HL-60 (cell line): ENCODE data around the gene SDF2L1.
"Not testable (repeated sequence)": the region's sequence is repeated elsewhere in the genome, so short reads cannot be mapped to it uniquely, and the experiment has no call there.

Source experiments
- DNase-seq, 2 experiments: peaks; one replicate each; pipeline ENCODE4 v3.0.0-alpha.2; 2010 to 2020; ENCODE audit warnings: low read depth in 1 of 2, low spot score in 1 of 2
- H3K27ac ChIP-seq: fragments of 250-450 bp; sonication (Bioruptor Pico); replicated peaks from 2 replicates; pipeline ENCODE4 v1.5.1; 2020; ENCODE audit warnings: mild to moderate bottlenecking, moderate library complexity
- H3K27me3 ChIP-seq: fragments of 250-450 bp; sonication (Bioruptor Pico); 2 replicates; pipeline ENCODE4 v1.5.1; 2021; ENCODE audit warnings: mild to moderate bottlenecking, moderate library complexity; ENCODE audit not compliant: insufficient read depth, poor library complexity, severe bottlenecking
- H3K4me3 ChIP-seq: replicated peaks from 2 replicates; pipeline ENCODE4 v1.5.1; 2011; ENCODE audit warnings: mild to moderate bottlenecking, control low read depth, low read length; ENCODE audit not compliant: insufficient read depth
- CTCF ChIP-seq: IDR thresholded peaks from one replicate; pipeline ENCODE4 v1.5.1; 2011; ENCODE audit warnings: low read length, control low read depth, inconsistent platforms; ENCODE audit not compliant: insufficient read depth
- GABPA ChIP-seq: IDR thresholded peaks from 2 replicates; pipeline ENCODE4 v1.6.1; 2012; ENCODE audit warnings: low read depth
- POLR2AphosphoS5 ChIP-seq: IDR thresholded peaks from 2 replicates; pipeline ENCODE4 v1.6.1; 2012; ENCODE audit warnings: low read depth
- SPI1 ChIP-seq: IDR thresholded peaks from 2 replicates; pipeline ENCODE4 v1.6.1; 2012; ENCODE audit warnings: low read depth, mild to moderate bottlenecking, borderline replicate concordance
- TF ChIP-seq, protein P1 (sequence below): IDR thresholded peaks from 2 replicates; pipeline ENCODE4 v1.6.1; 2012; ENCODE audit warnings: low read depth; ENCODE audit not compliant: insufficient replicate concordance

SDF2L1 gene

GRCh38 chr22:21606775-21607174, 35.3 kb upstream of the SDF2L1 start:
- Histone ChIP-seq H3K4me3 (no peak overlapping the region), H3K27ac (no peak overlapping the region), H3K27me3 (no peaks in the 10 kb centered on the region)
- no peak for DNase-seq
- TF ChIP-seq, protein P1, sequence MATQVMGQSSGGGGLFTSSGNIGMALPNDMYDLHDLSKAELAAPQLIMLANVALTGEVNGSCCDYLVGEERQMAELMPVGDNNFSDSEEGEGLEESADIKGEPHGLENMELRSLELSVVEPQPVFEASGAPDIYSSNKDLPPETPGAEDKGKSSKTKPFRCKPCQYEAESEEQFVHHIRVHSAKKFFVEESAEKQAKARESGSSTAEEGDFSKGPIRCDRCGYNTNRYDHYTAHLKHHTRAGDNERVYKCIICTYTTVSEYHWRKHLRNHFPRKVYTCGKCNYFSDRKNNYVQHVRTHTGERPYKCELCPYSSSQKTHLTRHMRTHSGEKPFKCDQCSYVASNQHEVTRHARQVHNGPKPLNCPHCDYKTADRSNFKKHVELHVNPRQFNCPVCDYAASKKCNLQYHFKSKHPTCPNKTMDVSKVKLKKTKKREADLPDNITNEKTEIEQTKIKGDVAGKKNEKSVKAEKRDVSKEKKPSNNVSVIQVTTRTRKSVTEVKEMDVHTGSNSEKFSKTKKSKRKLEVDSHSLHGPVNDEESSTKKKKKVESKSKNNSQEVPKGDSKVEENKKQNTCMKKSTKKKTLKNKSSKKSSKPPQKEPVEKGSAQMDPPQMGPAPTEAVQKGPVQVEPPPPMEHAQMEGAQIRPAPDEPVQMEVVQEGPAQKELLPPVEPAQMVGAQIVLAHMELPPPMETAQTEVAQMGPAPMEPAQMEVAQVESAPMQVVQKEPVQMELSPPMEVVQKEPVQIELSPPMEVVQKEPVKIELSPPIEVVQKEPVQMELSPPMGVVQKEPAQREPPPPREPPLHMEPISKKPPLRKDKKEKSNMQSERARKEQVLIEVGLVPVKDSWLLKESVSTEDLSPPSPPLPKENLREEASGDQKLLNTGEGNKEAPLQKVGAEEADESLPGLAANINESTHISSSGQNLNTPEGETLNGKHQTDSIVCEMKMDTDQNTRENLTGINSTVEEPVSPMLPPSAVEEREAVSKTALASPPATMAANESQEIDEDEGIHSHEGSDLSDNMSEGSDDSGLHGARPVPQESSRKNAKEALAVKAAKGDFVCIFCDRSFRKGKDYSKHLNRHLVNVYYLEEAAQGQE = no peak
- no peak for TF ChIP-seq SPI1
- TF ChIP-seq GABPA = no peak
- TF ChIP-seq POLR2AphosphoS5 = no peak
- no peak for TF ChIP-seq CTCF

DNA sequence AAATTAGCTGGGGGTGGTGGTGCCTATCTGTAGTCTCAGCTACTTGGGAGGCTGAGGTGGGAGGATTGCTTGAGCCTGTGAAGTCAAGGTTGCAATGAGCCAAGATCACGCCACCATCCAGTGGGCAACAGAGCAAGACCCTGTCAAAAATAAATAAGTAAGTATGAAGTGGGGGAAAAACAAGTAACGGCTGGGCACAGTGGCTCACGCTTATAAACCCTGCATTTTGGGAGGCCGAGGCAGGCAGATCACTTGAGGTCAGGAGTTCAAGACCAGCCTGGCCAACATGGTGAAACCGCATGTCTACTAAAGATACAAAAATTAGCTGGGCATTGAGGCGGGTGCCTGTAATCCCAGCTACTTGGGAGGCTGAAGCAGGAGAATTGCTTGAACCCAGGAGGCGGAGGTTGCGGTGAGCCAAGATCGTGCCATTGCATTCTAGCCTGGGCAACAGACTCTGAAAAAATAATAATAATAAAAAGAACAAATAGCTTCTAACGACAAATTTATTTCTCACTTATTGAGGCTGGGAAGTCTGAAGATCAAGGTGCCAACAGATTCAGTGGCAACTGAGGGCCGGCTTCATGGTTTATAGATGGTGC, 32.4 kb upstream of the SDF2L1 start:
- H3K27ac ChIP-seq, H3K4me3 ChIP-seq, H3K27me3 ChIP-seq, DNase-seq: not testable (repeated sequence)

- no peak overlapping the region for H3K27ac ChIP-seq
- TF ChIP-seq, protein P1 = no peak
- no peak for TF ChIP-seq CTCF
- no peak for TF ChIP-seq SPI1
- no peak for TF ChIP-seq GABPA
- TF ChIP-seq POLR2AphosphoS5 = no peak
- no peak overlapping the region for H3K4me3 ChIP-seq
- no peaks in the 10 kb centered on the region for H3K27me3 ChIP-seq
- no peak for DNase-seq
Measured at GRCh38 chr22:21611210-21611977, 30.7 kb upstream of the SDF2L1 start.

- TF ChIP-seq POLR2AphosphoS5 (no peak), SPI1 (no peak), GABPA (no peak), CTCF (no peak)
- TF ChIP-seq, protein P1 = no peak
Measured at GRCh38 chr22:21612858-21613257, 29.2 kb upstream of the SDF2L1 start.

More at GRCh38 chr22:21612858-21613257, 29.2 kb upstream of the SDF2L1 start:
- DNase-seq = no peak
- Histone ChIP-seq H3K27me3 (no peaks in the 10 kb centered on the region), H3K27ac (no peak overlapping the region), H3K4me3 (no peak overlapping the region)
